Measurements from ENCODE around the gene BNIP2.
"Not testable (repeated sequence)": the region's sequence is repeated elsewhere in the genome, so short reads cannot be mapped to it uniquely, and the experiment has no call there.

The BNIP2 gene

DNA sequence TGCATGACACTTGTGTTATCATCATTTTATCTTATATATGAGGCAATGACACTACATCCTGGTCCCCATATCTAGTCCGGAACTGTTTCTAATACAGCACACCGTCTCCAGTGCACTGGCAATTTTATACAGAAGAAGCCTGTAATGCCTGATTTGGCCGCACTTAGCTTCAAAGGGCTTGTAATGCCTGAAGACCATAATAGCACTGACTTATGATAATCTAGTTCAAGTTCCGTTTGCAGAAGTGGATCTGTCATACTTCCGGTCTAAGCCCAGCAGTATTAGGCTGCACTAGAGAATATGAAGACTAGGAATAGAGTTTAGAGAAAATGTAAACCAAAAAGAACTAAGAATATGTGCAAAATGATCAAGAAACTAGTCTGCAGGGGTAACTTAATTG, 1.3 kb downstream of the BNIP2 start:
- DNase-seq = no peak

DNA sequence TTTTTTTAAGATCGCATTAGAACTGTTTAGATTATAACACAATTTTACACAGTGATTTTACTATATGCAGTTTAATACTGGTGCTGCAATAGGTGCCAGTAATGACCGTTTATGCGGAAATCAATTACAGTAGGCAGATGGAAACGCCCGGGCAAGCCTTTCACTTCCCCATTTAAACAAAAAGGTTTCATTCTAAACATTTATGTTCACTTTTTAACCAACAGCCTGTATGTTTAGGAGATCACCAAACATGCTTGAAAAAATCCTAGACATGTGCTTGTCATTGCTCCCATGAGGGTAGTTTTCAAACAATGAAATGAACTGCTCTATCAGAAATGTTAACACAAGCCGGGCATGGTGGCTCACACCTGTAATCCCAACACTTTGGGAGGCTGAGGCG, 2.7 kb downstream of the BNIP2 start:
- no peak for DNase-seq

- no peak for DNase-seq
Measured at GRCh38 chr15:59685737-59686297, 3.3 kb downstream of the BNIP2 start.

- no peak for DNase-seq
Measured at GRCh38 chr15:59680870-59681269, 8.2 kb downstream of the BNIP2 start.

- DNase-seq = no peak
Measured at GRCh38 chr15:59680346-59680745, 8.8 kb downstream of the BNIP2 start.

GRCh38 chr15:59678620-59679019, 10.5 kb downstream of the BNIP2 start:
- DNase-seq = no peak

DNA sequence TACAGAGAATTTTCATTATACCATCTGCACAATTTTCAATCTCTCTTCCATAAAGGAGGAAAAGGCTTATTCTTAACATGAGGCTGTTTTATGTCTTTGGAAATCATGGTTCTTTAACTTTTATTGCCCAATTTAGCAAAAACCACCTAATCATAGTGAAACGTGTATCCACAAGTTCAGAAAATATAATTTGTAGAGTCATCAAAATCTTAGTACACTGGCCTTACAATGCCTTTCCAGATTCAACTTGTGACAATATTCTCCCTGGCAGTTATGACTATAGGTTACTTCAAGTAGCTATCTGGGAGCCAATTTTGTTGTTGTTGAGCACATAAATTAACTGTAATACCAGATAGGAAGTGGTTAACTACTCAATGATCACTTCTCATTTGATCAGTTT, 10.9 kb downstream of the BNIP2 start:
- no peak for DNase-seq

- DNase-seq = no peak
Measured at GRCh38 chr15:59676565-59676964, 12.6 kb downstream of the BNIP2 start.

DNA sequence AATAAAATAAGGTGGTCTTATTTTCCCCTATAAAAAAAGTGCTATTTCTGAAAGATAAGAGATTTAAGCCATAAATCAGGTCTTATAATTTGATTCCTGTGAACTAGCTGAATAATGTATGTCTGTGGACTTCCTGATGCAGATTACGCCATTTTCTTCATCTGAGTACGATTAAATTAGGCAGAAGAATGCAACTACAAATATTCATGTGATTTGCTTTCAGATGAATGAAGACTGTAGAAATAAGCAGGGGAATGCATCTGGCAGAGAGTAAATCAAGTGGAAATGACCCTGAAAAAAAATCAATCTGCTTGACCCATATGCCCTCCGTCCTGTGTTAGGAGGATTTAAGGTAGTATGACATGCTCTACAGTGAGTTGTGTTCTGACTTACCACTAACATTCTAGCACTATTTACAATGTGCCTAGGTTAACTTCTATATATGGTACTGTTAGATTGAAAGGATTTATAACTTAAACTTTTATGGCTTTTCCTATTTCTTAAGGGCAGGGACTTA, 14.7 kb downstream of the BNIP2 start:
- no peak for DNase-seq

DNA sequence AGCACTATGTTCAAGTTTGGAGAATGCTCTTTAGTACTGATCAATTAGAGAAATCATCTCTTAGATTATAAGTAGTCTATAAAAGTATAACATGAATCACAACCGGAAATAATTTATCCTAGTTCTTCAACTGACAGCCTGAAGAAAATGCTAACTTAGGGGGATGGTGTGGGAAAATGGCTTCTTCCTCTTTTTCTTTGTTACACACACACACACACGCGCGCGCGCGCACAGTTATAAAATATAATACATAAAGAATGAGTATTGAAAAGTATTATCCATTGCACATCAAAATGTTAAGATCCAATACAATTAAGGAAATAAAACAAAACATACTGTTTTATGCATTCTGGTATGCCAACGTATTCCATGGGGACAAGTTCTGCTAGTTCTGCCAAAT, 20.6 kb downstream of the BNIP2 start:
- DNase-seq = no peak

DNA sequence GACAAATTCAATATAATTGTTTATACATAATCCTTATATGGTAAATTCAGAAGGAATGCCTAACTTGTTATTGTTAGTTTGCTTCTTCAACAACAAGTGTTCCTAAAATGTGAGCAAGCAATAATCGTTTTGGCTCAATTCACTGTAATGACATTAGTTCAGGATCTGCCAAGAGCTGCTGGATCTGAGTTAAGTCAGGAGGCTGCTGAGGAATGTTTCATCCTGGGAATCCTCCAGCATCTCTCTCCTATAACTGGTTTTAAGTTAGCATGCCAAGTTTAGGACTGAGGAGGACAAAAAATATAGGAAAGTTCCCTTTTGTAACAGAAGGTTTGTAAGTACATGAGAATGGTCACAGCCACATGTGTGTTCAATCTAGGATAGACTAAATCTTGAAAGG, 26.9 kb downstream of the BNIP2 start:
- no peak for DNase-seq

GRCh38 chr15:59659366-59659765, 29.8 kb downstream of the BNIP2 start:
- DNase-seq = no peak

DNA sequence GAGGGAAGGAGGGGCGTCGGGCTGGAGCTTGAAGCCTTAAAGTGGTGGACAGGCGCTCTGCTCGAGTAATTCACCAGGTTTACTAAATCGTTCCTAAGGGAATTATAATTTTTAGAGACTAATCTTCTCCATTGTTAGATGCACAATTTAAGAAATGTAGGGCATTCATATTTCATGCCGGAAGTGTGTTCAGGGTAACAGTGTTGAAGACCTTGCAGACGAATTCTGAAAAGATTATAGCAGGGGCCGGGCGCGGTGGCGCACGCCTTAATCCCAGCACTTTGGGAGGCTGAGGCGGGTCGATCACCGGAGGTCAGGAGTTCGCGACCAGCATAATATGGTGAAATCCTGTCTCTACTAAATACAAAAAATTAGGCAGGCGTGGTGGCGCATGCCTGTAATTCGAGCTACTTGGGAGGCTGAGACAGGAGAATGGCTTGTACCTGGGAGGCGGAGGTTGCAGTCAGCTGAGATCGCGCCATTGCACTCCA, 31.4 kb downstream of the BNIP2 start:
- DNase-seq = no peak

- DNase-seq = peak; percentile 98
Measured at GRCh38 chr15:59656897-59657634, 32.1 kb downstream of the BNIP2 start, which contains the start of gene GTF2A2. Gene GTF2A2, minus strand, starts transcription at chr15:59657515. Its CDS starts 5,238 bp downstream, at chr15:59652277.

- DNase-seq = no peak
Measured at GRCh38 chr15:59654046-59654445, 35.1 kb downstream of the BNIP2 start.

GRCh38 chr15:59649603-59650002, 39.5 kb downstream of the BNIP2 start:
- no peak for DNase-seq

DNA sequence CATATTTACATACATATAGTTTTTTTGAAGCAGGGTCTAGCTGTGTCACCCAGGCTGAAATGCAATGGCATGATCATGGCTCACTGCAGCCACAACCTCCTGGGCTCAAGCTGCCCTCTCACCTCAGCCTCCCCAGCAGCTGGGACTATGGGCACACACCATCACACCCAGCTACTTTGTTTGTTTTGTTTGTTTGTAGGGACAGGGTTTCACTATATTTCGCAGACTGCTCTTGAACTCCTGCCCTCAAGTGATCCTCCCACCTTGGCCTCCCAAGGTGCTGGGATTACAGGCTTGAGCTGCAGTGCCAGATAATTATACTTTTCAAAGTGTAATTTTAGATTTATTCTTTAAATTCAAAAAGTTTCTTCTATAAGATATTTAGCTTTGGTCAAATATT, 42.0 kb downstream of the BNIP2 start:
- DNase-seq = no peak

GRCh38 chr15:59646277-59646676, 42.8 kb downstream of the BNIP2 start:
- no peak for DNase-seq

- not testable (repeated sequence) for DNase-seq
Measured at GRCh38 chr15:59645812-59646211, 43.3 kb downstream of the BNIP2 start.

DNA sequence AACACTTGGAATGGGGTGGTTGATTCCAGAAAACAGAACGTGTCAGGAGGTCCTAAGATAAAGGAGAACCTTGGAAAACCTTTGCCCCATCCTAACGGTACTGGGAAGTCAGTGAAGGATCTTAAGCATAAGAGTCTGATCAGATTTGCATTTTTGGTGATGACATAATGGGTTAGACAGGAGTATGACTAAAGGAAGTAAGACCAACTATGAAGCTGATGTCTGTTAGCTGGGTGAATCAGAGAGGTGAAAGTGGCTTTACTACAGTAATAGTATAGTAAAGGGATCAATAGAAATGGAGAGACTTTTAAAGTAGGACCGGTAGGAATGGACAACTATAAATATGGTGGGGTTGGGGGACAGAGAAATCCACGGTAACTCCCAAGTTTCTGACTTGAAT, 44.4 kb downstream of the BNIP2 start:
- no peak for DNase-seq

GRCh38 chr15:59642351-59642750, 46.8 kb downstream of the BNIP2 start:
- DNase-seq = no peak

- not testable (repeated sequence) for DNase-seq
Measured at GRCh38 chr15:59637507-59637906, 51.6 kb downstream of the BNIP2 start.

DNA sequence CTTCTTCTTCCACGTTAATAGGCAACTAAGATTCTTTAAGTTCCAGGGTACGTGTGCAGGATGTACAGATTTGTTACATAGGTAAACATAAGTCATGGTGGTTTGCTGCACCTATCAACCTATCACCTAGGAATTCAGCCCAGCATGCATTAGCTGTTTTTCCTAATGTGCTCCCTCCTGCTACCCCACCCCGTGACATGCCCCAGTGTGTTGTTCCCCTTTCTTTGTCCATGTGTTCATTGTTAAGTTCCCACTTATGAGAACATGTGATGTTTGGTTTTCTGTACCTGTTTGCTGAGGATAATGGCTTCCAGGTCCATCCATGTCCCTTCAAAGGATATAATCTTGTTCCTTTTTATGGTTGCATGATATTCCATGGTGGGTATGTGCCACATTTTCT, 52.9 kb downstream of the BNIP2 start:
- no peak for DNase-seq

GRCh38 chr15:59632714-59633113, 56.4 kb downstream of the BNIP2 start:
- DNase-seq = peak; percentile 68

Measured in islet precursor cell (in vitro differentiated cells).